Measurements from ENCODE around the gene MVB12B.

MVB12B gene

DNA sequence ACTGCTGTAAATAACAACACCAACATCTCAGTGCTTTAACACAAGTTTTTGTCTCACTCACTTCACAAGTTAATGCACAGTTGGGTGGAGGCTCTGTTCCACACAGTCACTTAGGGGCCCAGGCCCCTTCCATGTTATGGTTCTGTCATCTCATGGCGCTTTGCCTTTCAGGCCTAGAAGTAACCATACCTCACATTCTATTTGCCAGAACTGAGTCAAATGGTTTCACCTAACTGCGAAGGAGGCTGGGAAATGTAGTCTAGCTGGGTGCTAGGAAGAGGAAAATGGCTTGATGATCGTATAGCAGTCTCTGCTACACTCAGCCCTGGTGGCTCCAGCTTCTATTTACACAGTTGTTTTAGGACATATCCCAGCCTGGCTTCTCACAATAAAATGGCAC, 23.1 kb upstream of the MVB12B start:
- DNase-seq (ENCODE audit: low spot score), result no peak

DNA sequence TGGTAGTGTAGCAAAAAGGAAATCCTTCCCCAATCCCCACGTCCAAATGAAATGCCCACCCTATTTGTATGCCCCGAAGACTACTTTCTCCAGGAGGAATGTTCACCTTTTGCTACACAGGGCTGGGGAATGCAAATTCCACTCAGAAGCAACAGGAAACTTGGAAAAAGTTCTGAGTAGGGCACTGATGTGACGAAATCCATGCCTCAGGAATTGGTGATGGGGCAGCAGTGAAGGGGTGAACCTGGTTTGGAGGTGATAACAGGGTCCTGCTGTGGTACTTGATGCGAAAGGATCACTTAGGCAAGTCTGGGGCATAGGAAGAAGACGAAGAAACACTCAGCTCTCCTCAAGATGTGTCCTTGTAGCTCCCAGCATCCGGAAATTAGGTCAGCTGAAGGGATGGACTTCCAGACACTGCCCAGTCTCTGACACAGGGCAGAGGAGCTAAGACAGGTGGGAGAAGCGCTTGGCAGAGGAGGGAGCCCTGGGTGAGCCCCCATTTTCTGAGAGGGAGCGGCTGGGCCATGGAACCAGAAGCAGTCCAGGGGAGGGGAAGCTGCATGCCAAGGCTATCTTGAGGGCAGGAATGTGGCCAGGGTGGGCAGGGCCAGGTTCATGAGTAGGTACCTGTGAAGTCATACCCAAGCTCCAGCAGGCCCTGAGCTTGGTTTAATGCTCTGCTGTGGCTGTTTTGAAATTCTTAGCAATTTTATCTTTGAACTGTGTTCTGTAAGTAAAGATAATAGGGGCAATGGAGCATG, 22.2 kb upstream of the MVB12B start:
- DNase-seq (ENCODE audit: low spot score), result no peak

DNA sequence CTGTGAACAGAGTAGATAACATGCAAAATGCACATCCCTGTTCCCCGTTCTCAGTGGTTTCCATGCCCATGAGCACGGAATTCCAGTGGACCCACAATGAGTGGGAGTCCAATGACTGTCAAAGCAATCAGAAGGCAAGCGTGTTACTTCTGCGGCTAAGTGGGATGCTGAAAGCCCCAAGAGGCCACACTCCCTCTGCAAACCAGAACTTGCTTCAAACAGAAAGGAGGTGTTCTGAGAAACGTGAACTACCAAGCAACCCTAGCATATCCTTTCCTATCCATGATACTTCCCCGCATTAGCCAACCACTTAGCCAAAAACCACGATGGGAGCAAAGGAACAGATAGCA, 21.7 kb upstream of the MVB12B start:
- DNase-seq (ENCODE audit: low spot score), result no peak

DNA sequence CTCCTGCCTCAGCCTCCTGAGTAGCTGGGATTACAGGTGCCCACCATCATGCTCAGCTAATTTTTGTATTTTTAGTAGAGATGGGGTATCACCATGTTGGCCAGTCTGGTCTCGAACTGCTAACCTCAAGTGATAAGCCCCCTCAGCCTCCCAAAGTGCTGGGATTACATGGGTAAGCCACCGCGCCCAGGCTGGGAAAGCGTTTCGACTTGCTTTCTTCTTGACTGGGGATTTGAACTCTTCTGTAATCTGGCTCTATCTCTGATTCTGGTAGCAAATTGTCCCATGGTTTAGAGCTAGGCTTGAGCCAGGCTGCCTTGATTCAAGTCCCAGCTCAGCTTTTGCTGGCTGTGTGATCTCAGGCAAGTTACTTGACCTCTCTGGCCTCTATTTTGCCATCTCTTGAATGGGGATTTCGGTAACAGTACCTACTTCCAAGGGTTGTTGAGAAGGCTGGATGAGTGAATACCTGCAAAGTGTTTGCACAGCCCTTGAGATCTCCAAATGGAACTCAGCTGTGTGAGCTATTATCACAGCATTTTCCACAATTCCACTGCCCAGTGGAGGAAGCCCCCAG, 20.5 kb upstream of the MVB12B start:
- DNase-seq (ENCODE audit: low spot score), result no peak

DNA sequence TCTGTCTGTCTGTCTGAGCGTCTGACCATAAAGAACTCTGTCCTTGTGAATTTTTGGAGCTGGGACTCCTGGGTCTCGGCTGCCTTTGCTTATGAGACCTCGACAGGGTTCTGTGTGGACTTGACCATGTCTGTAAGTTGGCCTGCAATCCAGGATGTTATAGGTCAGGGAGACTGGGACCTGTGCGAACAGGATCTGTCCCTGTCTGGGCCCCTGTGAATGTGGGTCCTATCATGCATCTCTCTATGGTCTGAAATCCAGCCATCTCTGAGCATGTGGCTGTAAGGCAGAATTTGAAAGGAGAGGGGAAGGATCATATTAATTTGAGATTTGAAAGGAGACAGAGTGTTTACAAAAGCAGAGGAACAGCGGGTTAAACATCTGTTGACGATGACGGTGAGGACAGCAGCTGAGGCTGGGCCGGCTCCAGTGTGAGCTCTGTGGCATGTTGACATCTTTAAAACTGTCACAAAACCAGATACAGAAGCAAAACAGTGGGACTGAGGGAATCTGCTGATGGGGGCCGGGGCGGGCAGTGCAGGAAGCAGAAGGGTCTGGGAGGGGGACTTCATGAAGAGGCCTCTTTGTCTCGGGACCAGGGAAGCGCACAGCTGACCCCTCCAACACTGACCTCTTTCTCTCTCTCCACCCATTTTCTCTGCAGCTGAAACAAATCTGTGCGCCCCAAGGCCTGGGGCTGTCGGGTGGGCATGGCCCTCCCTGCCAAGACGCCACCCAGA, 19.1 kb upstream of the MVB12B start:
- no peak for DNase-seq (ENCODE audit: low spot score)

DNA sequence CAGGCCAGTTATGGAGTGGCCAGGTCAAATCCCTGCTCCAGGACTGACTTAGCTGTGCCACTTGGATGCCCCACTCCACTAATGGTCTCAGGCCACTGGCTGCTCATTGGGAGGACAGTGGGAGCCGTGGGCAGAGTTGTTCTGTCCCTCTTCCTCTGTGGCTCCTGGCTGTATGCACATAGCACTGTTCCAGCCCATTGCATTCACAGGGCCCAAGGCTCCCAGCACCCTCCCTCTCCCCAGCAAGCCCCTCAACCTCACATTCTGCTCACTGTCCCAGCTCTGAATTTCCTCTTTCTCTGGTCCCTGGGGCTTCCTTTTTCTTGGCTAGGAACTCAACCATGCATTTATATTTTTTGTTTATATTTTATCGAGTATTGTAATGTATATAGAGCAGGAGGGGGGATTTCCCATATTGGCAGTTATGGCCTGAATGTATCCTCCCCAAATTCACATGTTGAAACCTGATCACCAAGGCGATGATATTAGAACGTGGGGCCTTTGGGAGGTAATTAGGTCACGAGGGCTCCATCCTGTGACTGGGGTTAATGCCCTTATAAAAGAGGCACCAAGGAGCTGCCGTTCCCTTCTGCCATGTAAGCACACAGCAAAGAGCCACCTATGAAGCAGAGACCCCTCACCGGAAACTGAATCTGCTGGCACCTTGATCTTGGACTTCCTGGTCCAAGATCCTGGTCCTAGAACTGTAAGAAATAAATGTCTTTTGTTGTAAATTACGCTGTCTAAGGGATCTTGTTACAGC, 17.0 kb upstream of the MVB12B start:
- no peak for DNase-seq (ENCODE audit: low spot score)

DNA sequence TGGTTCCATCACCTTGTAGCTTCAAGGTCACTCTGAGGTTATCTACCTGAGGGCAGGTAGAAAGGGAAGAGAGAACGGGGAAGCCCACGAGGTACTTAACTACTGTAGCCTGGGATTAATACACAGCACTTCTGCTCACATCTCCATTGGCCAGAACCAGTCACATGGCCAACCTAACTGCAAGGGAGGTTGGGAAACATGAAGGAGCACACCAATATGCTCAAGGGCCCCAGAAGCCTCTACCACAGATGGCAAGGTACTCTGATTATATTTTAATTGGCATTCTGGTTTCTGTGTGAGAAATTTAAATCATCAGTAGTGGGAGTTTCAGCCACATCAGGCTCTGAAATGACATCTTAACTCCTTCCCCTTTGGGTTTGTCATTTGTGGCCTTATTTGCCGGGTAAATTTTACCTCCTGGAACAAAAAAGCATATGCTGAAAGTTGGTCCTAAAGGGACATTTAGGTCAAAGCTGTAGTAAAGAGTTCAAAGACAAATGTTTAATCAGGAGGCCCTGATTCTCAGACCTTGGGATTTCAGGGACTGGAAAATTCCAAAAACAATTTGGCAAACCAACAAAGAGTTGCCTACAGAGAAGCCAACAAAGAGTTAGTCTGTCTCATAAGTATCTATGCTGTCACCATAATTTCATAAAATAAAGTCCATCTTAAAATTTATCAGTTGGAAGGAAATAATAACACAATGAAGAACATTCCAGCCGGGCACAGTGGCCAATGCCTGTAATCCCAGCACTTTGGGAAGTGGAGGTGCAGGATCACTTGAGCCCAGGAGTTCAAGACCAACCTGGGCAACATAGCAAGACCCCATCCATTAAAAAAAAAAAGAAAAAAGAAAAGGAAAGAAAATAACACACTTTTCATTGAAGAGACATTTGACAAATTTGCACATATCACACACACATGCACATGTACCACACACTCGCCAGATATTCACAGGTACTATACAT, 13.8 kb upstream of the MVB12B start:
- no peak for DNase-seq (ENCODE audit: low spot score)

DNA sequence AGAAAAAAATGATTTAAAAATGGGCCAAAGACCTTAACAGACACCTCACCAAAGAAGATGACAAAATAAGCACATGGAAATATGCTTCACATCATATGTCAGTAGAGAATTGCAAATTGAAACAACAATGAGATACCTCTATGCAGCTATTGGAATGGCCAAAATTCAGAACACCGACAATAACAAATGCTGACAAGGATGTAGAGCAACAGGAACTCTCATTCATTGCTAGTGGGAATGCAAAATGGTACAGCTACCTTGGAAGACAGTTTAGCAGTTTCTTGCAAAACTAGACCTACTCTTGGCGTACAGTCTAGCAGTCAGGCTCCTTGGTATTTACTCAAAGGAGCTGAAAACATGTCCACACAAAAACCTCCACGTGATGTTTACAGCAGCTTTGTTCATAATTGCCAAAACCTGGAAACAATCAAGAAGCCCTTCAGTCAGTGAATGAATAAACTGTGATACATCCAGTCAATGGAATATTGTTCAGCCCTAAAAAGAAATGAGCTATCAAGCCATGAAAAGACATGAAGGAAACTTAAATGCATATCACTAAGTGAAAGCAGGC, 10.5 kb upstream of the MVB12B start:
- no peak for DNase-seq (ENCODE audit: low spot score)

DNA sequence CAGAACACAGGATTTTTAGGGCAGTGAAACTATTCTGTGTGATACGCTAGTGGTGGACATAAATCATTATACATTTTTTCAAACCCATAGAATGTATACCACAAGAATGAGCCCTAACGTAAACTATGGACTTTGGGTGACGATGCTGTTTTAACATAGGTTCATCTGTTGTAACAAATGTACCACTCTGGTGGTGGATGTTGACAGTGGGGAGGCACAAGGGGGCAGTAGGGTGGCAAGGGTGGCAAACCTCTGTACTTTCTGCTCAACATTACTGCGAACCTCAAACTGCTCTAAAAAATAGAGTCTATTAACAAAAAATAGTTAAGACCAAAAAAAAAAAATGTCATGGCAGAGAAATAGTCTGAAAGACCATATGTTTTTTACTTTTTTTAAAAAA, 9.1 kb upstream of the MVB12B start:
- DNase-seq (ENCODE audit: low spot score), result peak; percentile 21

DNA sequence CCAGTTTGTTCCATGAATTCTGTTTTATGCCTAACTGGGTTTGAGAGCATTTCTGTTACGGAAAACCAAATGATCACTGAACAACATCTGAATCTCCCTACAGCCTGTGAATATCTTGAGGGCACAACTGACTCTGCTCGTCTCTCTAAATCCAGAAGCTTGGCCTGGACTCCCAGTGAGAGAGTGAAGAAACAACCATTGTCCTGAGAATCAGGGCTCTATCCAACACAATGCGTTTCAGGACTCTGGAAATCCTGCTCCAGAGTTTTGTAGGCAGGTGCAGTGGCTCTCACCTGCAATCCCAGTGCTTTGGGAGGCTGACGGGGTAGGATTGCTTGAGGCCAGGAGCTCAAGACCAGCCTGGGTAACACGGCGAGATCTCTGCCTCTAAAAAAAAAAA, 7.8 kb upstream of the MVB12B start:
- DNase-seq (ENCODE audit: low spot score), result no peak

DNA sequence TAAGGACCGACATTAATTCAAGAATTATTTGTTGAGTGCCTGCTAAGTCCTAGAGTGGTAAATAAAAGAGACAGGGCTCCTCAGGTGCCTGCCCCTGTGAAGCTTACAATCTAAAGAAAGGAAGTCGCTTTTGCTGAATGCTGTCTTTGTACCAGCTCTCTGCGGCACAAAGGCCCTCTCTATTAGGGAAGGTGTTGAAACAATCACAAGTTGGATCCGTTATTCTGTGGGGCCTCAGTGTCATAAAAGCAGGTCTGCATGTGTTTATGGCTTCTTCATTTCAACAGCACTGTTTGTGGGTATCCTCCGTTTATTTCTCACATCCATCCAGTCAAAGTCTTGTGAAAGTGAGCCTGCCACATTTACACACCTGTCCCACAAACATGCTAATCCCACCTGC, 7.0 kb upstream of the MVB12B start:
- no peak for DNase-seq (ENCODE audit: low spot score)

DNA sequence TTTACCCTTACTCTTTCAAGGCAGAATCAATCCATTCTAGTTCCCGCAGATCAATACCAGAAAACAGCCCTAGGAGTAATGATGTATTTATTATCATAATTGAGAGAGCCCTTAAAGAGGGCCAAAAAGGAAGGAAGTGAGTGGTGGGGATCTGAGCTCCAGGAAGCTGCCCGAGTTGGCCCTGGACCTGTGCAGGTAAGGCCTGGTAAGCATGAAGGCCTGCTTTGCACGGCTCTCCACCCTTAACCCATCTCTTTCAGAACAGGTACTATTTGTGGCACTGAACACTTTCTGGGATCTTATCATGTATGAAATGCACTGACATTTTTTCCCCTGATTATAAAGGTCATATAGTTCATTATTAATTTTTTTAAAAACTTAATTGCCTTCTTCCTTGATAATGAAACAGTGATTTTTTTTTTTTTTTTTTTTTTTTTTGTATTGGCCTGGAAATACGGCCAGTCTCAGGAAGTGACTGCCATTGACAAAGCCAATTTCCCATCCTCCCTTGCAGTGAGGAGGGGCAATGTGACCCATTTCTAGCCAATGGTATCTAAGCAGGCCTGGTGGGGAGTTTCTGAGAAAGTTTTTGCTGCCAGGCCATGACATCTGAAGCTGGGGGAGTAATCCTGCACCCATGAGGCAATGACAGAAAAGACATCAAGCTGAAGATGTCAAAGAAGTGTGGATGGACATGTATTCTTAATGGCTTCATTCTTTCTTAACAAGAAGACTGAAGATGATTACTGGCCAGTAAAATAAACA, 6.3 kb upstream of the MVB12B start:
- no peak for DNase-seq (ENCODE audit: low spot score)

DNA sequence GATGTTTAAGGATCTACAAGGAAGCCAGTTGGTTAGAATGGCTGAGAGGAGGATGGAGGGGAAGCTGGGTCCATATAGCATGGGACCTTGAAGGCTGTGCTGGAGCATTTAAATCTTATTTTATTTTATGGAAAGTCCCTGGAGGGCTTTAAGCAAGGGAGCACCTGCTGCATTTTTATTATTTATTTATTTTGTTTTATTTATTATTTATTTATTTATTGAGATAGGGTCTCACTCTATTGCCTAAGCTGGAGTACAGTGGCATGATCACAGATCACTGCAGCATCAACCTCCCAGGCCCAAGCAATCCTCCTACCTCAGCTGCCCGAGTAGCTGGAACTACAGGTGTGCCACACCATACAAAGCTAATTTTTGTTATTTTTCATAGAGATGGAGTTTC, 4.9 kb upstream of the MVB12B start:
- DNase-seq (ENCODE audit: low spot score), result no peak

DNA sequence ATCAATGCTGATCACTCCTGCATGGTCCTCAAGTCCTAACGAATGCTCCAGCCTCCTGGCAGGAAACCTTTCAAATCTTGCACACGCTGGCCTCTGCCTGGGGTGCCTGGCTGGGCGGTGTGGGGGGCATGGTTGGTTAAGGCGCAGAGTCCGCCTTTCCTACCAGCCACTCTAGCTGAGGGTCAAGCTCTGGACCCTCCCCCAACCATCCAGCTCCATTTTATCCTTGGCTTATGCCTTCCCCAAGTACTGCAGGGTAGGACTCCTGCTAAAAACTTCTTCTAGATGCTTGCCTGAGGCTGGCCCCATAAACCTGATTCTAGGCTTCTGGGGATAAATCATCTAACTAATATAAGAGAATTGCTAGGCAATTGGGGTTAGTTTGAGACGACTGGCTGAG, 808 bp upstream of the MVB12B start:
- DNase-seq (ENCODE audit: low spot score), result no peak

DNA sequence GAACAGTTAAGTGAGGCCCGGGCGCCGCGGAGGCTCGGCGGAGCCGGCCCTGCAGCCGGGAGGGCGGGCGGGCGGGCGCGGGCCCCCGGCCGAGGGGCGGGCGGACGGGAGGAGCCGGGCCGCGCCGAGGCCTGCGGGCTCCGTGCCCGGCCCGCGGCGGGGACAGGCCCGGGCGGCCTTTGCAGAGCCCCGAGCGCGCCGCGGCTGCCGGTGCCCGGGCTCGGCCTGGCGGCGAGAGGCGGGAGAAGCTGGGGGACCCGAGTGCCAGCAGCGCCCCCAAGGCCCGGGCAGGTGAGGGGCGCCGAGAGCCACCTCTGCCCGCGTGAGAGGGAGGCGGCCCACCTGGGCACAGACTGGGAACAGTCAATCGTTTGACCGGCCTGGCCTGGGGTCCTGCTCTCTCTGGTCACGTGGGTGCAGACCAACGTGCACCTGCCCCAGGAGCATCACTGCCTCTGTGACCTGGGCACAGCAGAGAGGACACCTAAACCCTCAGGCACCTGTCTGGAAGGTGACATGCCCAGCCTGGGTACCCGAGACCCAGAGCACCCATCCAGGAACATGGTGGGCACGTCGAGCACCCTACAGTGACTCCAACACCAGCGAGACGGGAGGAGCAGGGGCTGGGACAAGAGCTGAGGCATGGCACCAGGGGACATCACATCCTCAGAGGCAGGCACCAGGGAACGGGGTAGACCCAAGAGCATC, 531 bp downstream of the MVB12B start:
- no peak for DNase-seq (ENCODE audit: low spot score)

DNA sequence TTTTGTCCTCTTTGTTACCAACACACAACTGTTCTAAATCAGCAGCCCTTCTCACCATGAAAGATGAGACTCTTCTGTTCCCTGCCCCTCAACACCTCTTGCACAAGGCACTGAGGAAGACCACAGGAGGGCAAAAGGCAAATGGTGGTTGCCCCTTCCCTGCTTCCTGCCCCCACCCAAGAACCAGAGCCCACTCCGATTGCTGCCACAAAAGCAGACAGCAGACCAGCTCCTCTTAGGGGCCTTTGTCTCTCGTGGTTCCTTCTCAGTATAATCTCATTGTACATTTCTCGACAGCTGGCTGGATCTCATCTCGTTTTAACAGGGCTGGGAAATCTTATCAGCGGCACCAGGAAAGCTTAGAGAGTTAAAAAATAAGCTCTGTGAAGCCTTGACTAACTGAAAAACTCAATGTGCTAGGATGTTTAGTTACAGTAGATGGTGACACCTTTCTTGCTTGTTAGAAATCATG, 1.1 kb downstream of the MVB12B start:
- no peak for DNase-seq (ENCODE audit: low spot score)

DNA sequence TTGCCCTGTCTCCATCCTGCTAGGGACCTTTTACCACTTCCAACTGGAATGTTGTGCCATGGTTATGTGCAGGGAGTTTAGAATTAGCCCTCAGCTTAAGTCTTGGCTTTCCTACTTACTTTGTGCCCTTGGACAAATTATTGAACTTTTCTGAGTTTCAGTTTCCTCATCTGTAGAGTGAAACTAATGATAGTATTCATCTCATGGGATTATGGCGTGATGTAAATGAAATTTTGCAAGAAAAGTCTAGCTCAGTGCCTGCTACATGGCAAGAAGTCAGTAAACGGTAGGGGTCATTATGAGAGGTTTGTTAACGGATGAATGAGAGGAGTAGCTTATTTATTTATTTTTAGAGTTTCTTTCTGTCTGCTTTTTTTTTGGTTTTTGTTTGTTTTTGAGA, 1.8 kb downstream of the MVB12B start:
- DNase-seq (ENCODE audit: low spot score), result no peak

DNA sequence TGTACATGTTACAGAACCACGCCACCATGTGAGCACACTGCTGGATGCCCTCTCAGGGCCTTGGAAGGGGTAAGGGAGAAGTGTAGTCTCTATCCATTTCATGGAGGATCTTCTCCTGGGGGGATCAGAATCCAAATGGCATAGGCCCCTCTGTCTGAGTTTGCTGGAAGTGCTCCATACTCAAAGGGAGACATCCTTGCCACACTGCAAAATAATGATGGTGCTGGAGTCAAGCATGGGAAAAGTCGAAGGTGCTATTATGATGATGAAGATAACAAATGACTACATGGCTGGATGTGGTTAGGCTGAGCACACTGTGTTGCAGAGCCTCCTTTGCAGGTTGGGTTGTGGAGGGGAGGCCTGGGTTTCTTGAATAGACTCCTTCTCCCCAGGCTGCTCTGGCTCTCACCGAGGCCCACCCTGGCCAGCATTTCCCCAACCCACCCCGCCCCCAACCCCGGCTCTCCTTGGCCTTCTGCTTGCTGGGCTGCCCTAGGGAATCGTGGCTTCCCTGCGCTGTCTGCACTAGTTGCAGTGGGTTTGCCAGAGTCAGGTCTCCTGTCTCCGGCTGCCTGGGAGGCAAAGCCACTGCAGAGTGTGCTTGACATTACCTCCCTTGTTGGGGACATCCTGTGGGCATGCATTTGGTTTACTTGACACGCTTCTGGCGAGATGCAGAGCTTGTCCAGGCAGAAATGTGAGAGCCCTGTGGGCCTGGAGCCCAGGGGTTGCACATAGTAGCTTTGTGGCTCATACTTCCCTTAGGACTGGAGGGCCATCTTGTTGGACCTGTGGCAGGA, 3.0 kb downstream of the MVB12B start:
- no peak for DNase-seq (ENCODE audit: low spot score)

DNA sequence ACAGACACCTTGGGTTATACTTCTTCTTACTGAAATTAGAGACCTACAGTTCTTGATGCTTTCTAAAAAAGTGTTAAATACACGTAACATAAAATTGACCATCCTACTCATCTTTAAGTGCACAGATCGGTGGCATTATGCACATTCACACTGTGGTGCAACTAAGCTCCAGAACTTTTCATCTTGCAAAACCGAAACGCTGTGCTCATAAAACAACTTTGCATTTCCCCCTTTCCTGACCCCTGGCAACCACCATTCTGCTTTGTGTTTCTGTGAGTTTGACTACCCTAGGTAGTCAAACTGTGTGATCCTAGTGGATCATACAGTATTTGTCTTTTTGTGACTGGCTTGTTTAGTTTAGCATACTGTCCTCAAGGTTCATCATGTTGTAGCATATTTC, 3.9 kb downstream of the MVB12B start:
- no peak for DNase-seq (ENCODE audit: low spot score)

Measured in LoVo (cell line).